ENCODE data around the gene TADA1. TPM values are rescaled to one million over a fixed set of nuclear protein-coding genes. Genes with fewer than 3 reads are reported as not detected.

Gene TADA1
- total RNA-seq, 1 donor from 2014 or later: 21.5 TPM

- Mint-ChIP-seq H3K4me3 (ENCODE audit: low read depth) (no peak overlapping the region), H3K36me3 (ENCODE audit: insufficient read depth) (no peaks in the 10 kb centered on the region), H3K9me3 (ENCODE audit: low read depth) (peaks cover 13% of the 10 kb centered on the region), H3K4me1 (ENCODE audit: low read depth) (no peaks in the 10 kb centered on the region), H3K27ac (no peak overlapping the region), H3K27me3 (peaks cover 17% of the 10 kb centered on the region)
- peak; percentile 36 for DNase-seq (ENCODE audit: low spot score, unreplicated experiment)
- TF ChIP-seq CTCF (IDR thresholded peaks at IDR 0.05; ENCODE audit: unreplicated experiment): peak; percentile 88
Observed at GRCh38 chr1:166910396-166910994, 34.4 kb upstream of the TADA1 start.

GRCh38 chr1:166908942-166909341 lies 32.9 kb upstream of the TADA1 start:
- no peak overlapping the region for H3K27ac Mint-ChIP-seq
- peaks cover 23% of the 10 kb centered on the region for H3K27me3 Mint-ChIP-seq
- no peaks in the 10 kb centered on the region for H3K4me1 Mint-ChIP-seq (ENCODE audit: low read depth)
- H3K9me3 Mint-ChIP-seq (ENCODE audit: low read depth): peaks cover 13% of the 10 kb centered on the region
- TF ChIP-seq CTCF (IDR thresholded peaks at IDR 0.05; ENCODE audit: unreplicated experiment): no peak
- no peaks in the 10 kb centered on the region for H3K36me3 Mint-ChIP-seq (ENCODE audit: insufficient read depth)
- H3K4me3 Mint-ChIP-seq (ENCODE audit: low read depth): no peak overlapping the region
- DNase-seq (ENCODE audit: low spot score, unreplicated experiment): no peak

- H3K9me3 Mint-ChIP-seq (ENCODE audit: low read depth): peaks cover 12% of the 10 kb centered on the region
- no peak for DNase-seq (ENCODE audit: low spot score, unreplicated experiment)
- no peaks in the 10 kb centered on the region for H3K4me1 Mint-ChIP-seq (ENCODE audit: low read depth)
- H3K27ac Mint-ChIP-seq: peak overlapping the region; percentile 22
- TF ChIP-seq CTCF (IDR thresholded peaks at IDR 0.05; ENCODE audit: unreplicated experiment): no peak
- H3K27me3 Mint-ChIP-seq: peaks cover 21% of the 10 kb centered on the region
- H3K4me3 Mint-ChIP-seq (ENCODE audit: low read depth): no peak overlapping the region
- no peaks in the 10 kb centered on the region for H3K36me3 Mint-ChIP-seq (ENCODE audit: insufficient read depth)
Observed at GRCh38 chr1:166907763-166908162, 31.7 kb upstream of the TADA1 start.

GRCh38 chr1:166907051-166907450 lies 31.0 kb upstream of the TADA1 start:
- H3K4me1 Mint-ChIP-seq (ENCODE audit: low read depth): no peaks in the 10 kb centered on the region
- no peak for TF ChIP-seq CTCF (IDR thresholded peaks at IDR 0.05; ENCODE audit: unreplicated experiment)
- no peaks in the 10 kb centered on the region for H3K36me3 Mint-ChIP-seq (ENCODE audit: insufficient read depth)
- H3K27me3 Mint-ChIP-seq: peaks cover 22% of the 10 kb centered on the region
- no peak for DNase-seq (ENCODE audit: low spot score, unreplicated experiment)
- no peak overlapping the region for H3K4me3 Mint-ChIP-seq (ENCODE audit: low read depth)
- H3K27ac Mint-ChIP-seq: no peak overlapping the region
- peaks cover 10% of the 10 kb centered on the region for H3K9me3 Mint-ChIP-seq (ENCODE audit: low read depth)

- Mint-ChIP-seq H3K36me3 (ENCODE audit: insufficient read depth) (no peaks in the 10 kb centered on the region), H3K27ac (no peak overlapping the region), H3K4me1 (ENCODE audit: low read depth) (no peaks in the 10 kb centered on the region), H3K4me3 (ENCODE audit: low read depth) (no peak overlapping the region), H3K9me3 (ENCODE audit: low read depth) (peaks cover 6% of the 10 kb centered on the region), H3K27me3 (peaks cover 22% of the 10 kb centered on the region)
- no peak for TF ChIP-seq CTCF (IDR thresholded peaks at IDR 0.05; ENCODE audit: unreplicated experiment)
- no peak for DNase-seq (ENCODE audit: low spot score, unreplicated experiment)
Observed at GRCh38 chr1:166906647-166907046, 30.6 kb upstream of the TADA1 start.
